PC-9 (cell line): ENCODE measurements around the gene GDPGP1. TPM values are rescaled to one million over a fixed set of nuclear protein-coding genes. Genes with fewer than 3 reads are reported as not detected.
"Not testable (repeated sequence)": the region's sequence is repeated elsewhere in the genome, so short reads cannot be mapped to it uniquely, and the experiment has no call there.

Experiments
- BruUV-seq: library from RNA; stranded (reverse); fragments of 400-500 nt; replicated peaks from 2 replicates; lab custom pipeline; 2021; lab: Mats Ljungman, UMichigan
- CTCF ChIA-PET: fragments of 300-600 bp; sonication (Branson Sonifier 250); formaldehyde crosslinking; loops from one replicate; lab custom pipeline; 2022; ENCODE audit warnings: antibody characterized with exemption; lab: Charles Lee
- POLR2A ChIA-PET: fragments of 300-600 bp; sonication (Branson Sonifier 250); formaldehyde crosslinking; loops from one replicate; lab custom pipeline; 2022; ENCODE audit warnings: antibody characterized with exemption; ENCODE audit not compliant: unreplicated experiment; lab: Charles Lee
- DNase-seq, 2 experiments: peaks; one replicate each; pipeline versions ENCODE4 v3.0.0 to v3.0.0-alpha.2; 2015 to 2022; ENCODE audit warnings: mixed read lengths in 1 of 2
- H2AFZ ChIP-seq: fragments of 200-600 bp; sonication (generic); 2 replicates; pipeline ENCODE4 v1.8.1; 2017; ENCODE audit warnings: antibody characterized with exemption
- H3F3A ChIP-seq: fragments of 200-600 bp; sonication (generic); 2 replicates; pipeline ENCODE4 v1.8.1; 2017; ENCODE audit warnings: antibody characterized with exemption, mild to moderate bottlenecking, low read depth; ENCODE audit not compliant: insufficient read depth
- H3K27ac ChIP-seq: fragments of 200-600 bp; sonication (generic); 2 replicates; pipeline ENCODE4 v1.6.1; 2016; ENCODE audit warnings: mixed run types
- H3K27me3 ChIP-seq: fragments of 200-600 bp; sonication (generic); 2 replicates; pipeline ENCODE4 v1.6.1; 2016; ENCODE audit warnings: low read depth, mixed run types; ENCODE audit not compliant: insufficient read depth
- H3K36me3 ChIP-seq: fragments of 200-600 bp; sonication (generic); 2 replicates; pipeline ENCODE4 v1.6.1; 2016; ENCODE audit warnings: low read depth, mixed run types
- H3K4me1 ChIP-seq: fragments of 200-600 bp; sonication (generic); replicated peaks from 2 replicates; pipeline ENCODE4 v1.6.1; 2016; ENCODE audit warnings: mixed run types; ENCODE audit not compliant: insufficient read depth
- H3K4me2 ChIP-seq: fragments of 200-600 bp; sonication (generic); 2 replicates; pipeline ENCODE4 v1.6.1; 2017; ENCODE audit warnings: mixed run types
- H3K4me3 ChIP-seq: fragments of 200-600 bp; sonication (generic); 2 replicates; pipeline ENCODE4 v1.6.1; 2016; ENCODE audit warnings: mixed run types
- H3K79me2 ChIP-seq: fragments of 200-600 bp; sonication (generic); 2 replicates; pipeline ENCODE4 v1.6.1; 2017; ENCODE audit warnings: low read depth, mixed run types
- H3K9me2 ChIP-seq: fragments of 200-600 bp; sonication (generic); 2 replicates; pipeline ENCODE4 v1.8.1; 2017; ENCODE audit warnings: mild to moderate bottlenecking; ENCODE audit not compliant: insufficient read depth
- H3K9me3 ChIP-seq: fragments of 200-600 bp; sonication (generic); 2 replicates; pipeline ENCODE4 v1.8.1; 2016; ENCODE audit warnings: low read depth; ENCODE audit not compliant: insufficient read depth
- H4K20me1 ChIP-seq: fragments of 200-600 bp; sonication (generic); 2 replicates; pipeline ENCODE4 v1.8.1; 2017; ENCODE audit not compliant: insufficient read depth
- EZH2 ChIP-seq: fragments of 200-600 bp; sonication (generic); IDR thresholded peaks from 2 replicates; pipeline ENCODE4 v1.8.0; 2017; ENCODE audit warnings: antibody characterized with exemption, low read depth
- intact Hi-C: fragments of 100-400 bp; cut with micrococcal nuclease; formaldehyde crosslinking; loops from one replicate; pipeline ENCODE4 v1.10.0; 2022; ENCODE audit not compliant: unreplicated experiment
- total RNA-seq: library from RNA; stranded (reverse); gene quantifications from 2 replicates; pipeline ENCODE4 v1.2.3, GENCODE V29; 2021
- TF ChIP-seq, protein P1 (sequence below): fragments of 200-600 bp; sonication (generic); conservative IDR thresholded peaks from 2 replicates; pipeline ENCODE4 v1.6.1; 2017; ENCODE audit warnings: mixed run types, antibody characterized with exemption, mild to moderate bottlenecking, moderate library complexity

The GDPGP1 gene
- total RNA-seq, 1 experiment from 2014 or later: 7.6 TPM

DNA sequence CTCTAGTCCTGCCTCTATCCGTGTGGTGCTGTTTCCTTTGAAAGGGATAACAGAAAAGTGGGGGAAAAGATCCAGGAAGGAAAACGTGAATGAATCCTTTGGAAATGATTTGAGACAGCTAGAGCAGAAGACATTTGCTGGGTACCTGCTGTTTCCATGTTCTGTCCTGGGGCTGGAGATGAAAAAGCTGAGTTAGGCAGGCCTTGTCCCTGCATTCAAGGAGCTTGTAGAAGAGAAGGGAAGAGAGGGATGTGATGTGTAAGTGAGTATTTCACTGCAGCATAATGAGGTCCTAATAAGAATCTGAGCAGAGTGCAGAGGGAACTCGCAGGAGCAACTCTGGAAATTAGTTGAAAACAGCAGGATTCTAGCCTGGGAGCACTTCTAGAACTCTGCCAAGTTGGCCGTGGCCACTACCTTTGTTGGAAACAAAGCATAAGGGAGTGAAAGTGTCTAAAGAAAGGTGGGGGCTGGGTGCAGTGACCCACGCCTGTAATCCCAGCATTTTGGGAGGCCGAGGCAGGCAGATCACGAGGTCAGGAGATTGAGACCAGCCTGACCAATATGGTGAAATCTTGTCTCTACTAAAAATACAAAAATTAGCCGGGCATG, 46.6 kb upstream of the GDPGP1 start:
- no peak overlapping the region for H3K27ac ChIP-seq
- BruUV-seq: no TSS peak
- H3K4me3 ChIP-seq: no peak overlapping the region
- no peak overlapping the region for H2AFZ ChIP-seq
- peaks cover 46% of the 10 kb centered on the region for H3K4me1 ChIP-seq
- H3K9me3 ChIP-seq: no peaks in the 10 kb centered on the region
- peaks cover 34% of the 10 kb centered on the region for H3K79me2 ChIP-seq
- no peaks in the 10 kb centered on the region for H3K27me3 ChIP-seq
- intact Hi-C loops: no loop called here
- DNase-seq: no peak
- H3K4me2 ChIP-seq: no peak overlapping the region
- ChIA-PET POLR2A (interaction anchor here (0.7 kb wide), 2 partner anchors 17 to 84 kb away, joined by 4 to 5 read pairs; no protein-coding TSS in a partner anchor), CTCF (no interaction called here)
- peaks cover 31% of the 10 kb centered on the region for H3F3A ChIP-seq
- no peaks in the 10 kb centered on the region for H3K36me3 ChIP-seq
- no peak for TF ChIP-seq EZH2
- no peaks in the 10 kb centered on the region for H3K9me2 ChIP-seq
- no peaks in the 10 kb centered on the region; the same call in 1 of the 2 replicates for H4K20me1 ChIP-seq

DNA sequence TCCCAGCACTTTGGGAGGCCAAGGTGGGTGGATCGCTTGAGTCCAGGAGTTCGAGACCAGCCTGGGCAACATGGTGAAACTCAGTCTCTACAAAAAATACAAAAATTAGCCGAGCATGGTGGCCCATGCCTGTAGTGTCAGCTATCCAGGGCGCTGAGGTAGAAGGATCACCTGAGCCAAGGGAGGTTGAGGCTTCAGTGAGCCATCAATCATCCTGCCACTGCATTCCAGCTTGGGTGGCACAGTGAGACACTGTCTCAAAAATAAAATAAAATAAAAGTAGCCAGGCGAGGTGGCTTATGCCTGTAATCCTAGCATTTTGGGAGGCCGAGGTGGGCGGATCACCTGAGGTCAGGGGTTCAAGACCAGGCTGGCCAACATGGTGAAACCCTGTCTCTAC, 45.9 kb upstream of the GDPGP1 start:
- CTCF ChIA-PET, H3K36me3 ChIP-seq, H3K4me2 ChIP-seq, H3K9me2 ChIP-seq, H3K27ac ChIP-seq, BruUV-seq, H4K20me1 ChIP-seq, H3K4me3 ChIP-seq, H3K27me3 ChIP-seq, H2AFZ ChIP-seq, POLR2A ChIA-PET, intact Hi-C loops, H3K9me3 ChIP-seq, DNase-seq: not testable (repeated sequence)
- Histone ChIP-seq H3K79me2 (peaks cover 34% of the 10 kb centered on the region), H3F3A (peaks cover 28% of the 10 kb centered on the region), H3K4me1 (peaks cover 43% of the 10 kb centered on the region)

DNA sequence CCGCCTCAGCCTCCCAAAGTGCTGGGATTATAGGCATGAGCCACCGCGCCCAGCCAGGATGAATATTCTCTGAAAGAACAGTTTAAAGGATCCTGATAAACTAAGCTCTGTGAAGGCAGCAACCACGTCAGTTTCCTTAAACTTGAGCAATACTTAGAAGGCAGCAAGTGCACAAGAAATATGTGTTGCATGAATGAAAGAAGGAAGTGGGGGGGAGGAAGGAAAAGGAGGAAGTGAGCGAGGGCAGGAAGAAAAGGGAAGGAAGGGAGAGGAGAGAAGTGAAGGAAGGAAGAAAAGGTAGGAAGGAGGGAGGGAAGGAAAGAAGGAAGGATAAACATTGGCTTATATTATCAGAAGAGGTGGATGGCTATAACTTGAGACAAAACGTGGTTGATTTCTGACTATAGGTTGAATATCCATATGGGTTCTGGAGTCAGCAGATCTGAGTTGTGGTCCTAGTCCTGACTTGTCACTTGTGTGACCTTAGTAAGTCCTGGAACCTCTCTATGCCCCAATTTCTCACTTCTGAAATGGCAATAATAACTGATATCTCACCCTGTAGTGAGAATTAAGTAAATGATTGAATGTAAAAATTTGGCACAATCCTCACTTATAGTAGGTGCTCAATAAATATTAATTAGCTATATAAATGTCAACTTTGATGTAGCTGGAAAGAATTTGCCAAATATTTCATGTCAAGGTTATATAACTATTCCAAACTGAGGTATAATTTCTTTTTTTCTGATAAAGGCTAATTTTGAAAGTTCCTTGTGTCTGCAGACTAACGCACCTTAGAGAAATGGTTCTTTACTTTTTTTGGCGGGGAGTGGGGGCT, 44.9 kb upstream of the GDPGP1 start:
- no peak overlapping the region for H3K27ac ChIP-seq
- CTCF ChIA-PET: no interaction called here
- H3K9me3 ChIP-seq: no peaks in the 10 kb centered on the region

More for the DNA sequence above, 44.9 kb upstream of the GDPGP1 start:
- no TSS peak for BruUV-seq
- TF ChIP-seq, protein P1, sequence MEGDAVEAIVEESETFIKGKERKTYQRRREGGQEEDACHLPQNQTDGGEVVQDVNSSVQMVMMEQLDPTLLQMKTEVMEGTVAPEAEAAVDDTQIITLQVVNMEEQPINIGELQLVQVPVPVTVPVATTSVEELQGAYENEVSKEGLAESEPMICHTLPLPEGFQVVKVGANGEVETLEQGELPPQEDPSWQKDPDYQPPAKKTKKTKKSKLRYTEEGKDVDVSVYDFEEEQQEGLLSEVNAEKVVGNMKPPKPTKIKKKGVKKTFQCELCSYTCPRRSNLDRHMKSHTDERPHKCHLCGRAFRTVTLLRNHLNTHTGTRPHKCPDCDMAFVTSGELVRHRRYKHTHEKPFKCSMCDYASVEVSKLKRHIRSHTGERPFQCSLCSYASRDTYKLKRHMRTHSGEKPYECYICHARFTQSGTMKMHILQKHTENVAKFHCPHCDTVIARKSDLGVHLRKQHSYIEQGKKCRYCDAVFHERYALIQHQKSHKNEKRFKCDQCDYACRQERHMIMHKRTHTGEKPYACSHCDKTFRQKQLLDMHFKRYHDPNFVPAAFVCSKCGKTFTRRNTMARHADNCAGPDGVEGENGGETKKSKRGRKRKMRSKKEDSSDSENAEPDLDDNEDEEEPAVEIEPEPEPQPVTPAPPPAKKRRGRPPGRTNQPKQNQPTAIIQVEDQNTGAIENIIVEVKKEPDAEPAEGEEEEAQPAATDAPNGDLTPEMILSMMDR: no peak
- TF ChIP-seq EZH2: no peak
- Histone ChIP-seq H3K4me3 (no peak overlapping the region), H3K4me2 (no peak overlapping the region), H2AFZ (no peak overlapping the region), H3K36me3 (0 out of 2 replicates have a peak, but pooled peaks cover 1% of the 10 kb centered on the region), H3K79me2 (peaks cover 34% of the 10 kb centered on the region), H4K20me1 (no peaks in the 10 kb centered on the region; the same call in 1 of the 2 replicates), H3F3A (peaks cover 20% of the 10 kb centered on the region), H3K4me1 (peaks cover 32% of the 10 kb centered on the region), H3K9me2 (no peaks in the 10 kb centered on the region), H3K27me3 (no peaks in the 10 kb centered on the region)
- POLR2A ChIA-PET: no interaction called here
- DNase-seq: no peak
- intact Hi-C loops: no loop called here
